ENCODE measurements around the gene MAPKAPK3.
A peak's percentile ranks its signal among the peaks of the same experiment; 100 is the strongest.

The MAPKAPK3 gene

DNA sequence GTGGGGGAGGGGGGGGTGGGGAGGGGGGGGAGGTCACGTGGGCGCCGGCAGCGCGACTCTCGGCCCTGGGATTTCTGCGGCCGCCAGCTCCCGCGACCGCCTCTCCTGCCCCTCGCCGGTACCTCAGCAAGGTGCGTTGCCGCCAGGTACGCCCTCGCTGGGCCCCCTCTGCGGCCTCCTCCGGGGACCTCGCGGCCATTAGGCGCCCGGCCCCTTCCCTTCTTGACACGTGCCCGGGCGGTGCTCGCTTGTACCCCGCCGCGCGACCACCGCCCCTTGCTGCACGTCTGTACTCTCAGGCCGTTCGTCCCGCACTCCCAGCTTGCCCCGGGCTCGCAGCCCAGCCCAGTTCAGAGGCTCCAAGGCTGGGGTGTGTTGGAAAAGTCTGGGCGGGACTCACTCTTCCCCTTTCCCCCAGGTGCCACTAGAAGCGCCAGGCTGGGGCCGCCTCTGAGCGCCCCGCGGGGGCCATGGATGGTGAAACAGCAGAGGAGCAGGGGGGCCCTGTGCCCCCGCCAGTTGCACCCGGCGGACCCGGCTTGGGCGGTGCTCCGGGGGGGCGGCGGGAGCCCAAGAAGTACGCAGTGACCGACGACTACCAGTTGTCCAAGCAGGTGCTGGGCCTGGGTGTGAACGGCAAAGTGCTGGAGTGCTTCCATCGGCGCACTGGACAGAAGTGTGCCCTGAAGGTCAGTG lies at the start of gene MAPKAPK3:
TSS of gene MAPKAPK3 (plus strand) at position 56 of the 696 bp plus-strand sequence. CDS start at position 471, 415 bp downstream.
- no peak for DNase-seq (ENCODE audit: extremely low read depth in 1 of 2, low read depth in 1 of 2)

GRCh38 chr3:50567386-50568167 lies 49.4 kb upstream of the MAPKAPK3 start, which contains the start of gene C3orf18:
Gene C3orf18 (minus strand): TSS chr3:50567747. CDS start chr3:50565699, 2,048 bp downstream.
- peak; percentile 84 to 90 for DNase-seq (ENCODE audit: extremely low read depth in 1 of 2, low read depth in 1 of 2)

GRCh38 chr3:50568947-50569749 lies 47.8 kb upstream of the MAPKAPK3 start, which contains the start of gene HEMK1:
Gene HEMK1 (plus strand): TSS chr3:50569522. CDS start chr3:50571105, 1,583 bp downstream.
- peak; percentile 83 to 90 for DNase-seq (ENCODE audit: extremely low read depth in 1 of 2, low read depth in 1 of 2)

GRCh38 chr3:50570508-50571279 lies 46.3 kb upstream of the MAPKAPK3 start:
- no peak for DNase-seq (ENCODE audit: extremely low read depth in 1 of 2, low read depth in 1 of 2)

GRCh38 chr3:50571486-50571885 lies 45.5 kb upstream of the MAPKAPK3 start:
- DNase-seq (ENCODE audit: extremely low read depth in 1 of 2, low read depth in 1 of 2), result no peak

DNA sequence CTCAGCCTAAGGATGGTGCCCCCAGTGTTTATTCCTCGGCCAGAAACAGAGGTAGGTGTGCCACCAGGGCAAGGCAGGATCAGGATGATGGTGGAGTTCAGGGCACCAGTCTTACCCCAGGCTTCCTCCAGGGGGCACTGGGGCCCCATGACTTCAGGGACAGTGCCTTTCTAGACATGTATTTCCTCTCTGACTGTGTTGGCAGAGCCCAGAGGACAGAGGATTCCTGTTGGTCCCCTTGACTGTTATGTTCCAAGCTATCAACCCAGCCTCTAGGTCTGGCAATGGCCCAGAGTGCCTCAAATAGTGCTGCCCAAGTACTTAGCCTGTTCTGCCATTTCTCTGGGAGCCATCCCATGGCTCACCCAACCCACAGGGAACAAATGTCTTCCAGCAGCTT lies 44.8 kb upstream of the MAPKAPK3 start:
- peak; percentile 45 to 64 for DNase-seq (ENCODE audit: extremely low read depth in 1 of 2, low read depth in 1 of 2)

- no peak for DNase-seq (ENCODE audit: extremely low read depth in 1 of 2, low read depth in 1 of 2)
These were observed 44.1 kb upstream of the MAPKAPK3 start for GRCh38 chr3:50572801-50573371.

DNA sequence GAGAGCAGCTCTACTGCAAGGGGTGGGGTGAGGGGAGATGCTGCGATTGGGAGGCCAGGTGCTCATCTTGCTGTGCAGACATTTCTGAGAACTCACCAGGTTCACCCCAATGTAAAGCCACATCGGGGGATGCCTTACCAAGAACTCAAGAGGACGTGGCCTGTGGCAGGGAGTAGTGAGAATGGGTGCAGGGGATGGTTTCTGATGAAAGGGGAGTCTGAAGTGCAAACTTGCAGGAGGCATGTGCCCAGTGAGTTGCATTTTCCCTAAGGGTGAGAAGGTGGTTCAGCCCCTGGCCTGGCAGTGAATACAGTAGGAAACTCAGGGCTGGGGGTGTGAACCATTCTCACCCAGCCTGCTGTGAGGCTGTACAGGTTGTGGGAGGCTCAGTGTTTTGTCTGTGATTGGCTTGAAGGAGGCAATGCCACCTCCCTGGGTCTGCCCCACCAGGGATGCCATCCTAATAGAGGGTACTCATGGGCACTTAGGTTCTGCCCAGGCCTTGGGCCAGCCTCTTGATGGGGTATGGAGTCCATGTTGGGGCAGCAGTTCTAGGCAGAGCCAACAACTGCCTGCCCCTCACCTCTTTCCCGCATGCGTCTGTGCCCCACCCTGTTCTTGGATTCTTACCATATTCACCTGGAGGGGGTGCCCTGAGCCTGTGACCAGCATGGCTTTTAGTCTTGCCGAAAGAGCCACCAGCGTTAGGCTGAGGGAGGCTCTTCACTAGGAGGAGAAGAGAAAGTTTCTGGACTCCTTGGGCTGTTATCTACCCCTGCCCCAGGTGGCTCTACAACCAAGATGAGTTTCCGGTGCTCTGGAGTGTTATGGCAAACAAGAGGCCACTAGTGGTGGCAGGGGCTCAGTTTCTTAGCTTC lies 43.1 kb upstream of the MAPKAPK3 start:
- peak in 1 of 2 donors; percentile 35 for DNase-seq (ENCODE audit: extremely low read depth in 1 of 2, low read depth in 1 of 2)

GRCh38 chr3:50574444-50574831 lies 42.5 kb upstream of the MAPKAPK3 start:
- DNase-seq (ENCODE audit: extremely low read depth in 1 of 2, low read depth in 1 of 2), result no peak

GRCh38 chr3:50575372-50575771 lies 41.6 kb upstream of the MAPKAPK3 start:
- no peak for DNase-seq (ENCODE audit: extremely low read depth in 1 of 2, low read depth in 1 of 2)

GRCh38 chr3:50577348-50577747 lies 39.6 kb upstream of the MAPKAPK3 start:
- no peak for DNase-seq (ENCODE audit: extremely low read depth in 1 of 2, low read depth in 1 of 2)

DNA sequence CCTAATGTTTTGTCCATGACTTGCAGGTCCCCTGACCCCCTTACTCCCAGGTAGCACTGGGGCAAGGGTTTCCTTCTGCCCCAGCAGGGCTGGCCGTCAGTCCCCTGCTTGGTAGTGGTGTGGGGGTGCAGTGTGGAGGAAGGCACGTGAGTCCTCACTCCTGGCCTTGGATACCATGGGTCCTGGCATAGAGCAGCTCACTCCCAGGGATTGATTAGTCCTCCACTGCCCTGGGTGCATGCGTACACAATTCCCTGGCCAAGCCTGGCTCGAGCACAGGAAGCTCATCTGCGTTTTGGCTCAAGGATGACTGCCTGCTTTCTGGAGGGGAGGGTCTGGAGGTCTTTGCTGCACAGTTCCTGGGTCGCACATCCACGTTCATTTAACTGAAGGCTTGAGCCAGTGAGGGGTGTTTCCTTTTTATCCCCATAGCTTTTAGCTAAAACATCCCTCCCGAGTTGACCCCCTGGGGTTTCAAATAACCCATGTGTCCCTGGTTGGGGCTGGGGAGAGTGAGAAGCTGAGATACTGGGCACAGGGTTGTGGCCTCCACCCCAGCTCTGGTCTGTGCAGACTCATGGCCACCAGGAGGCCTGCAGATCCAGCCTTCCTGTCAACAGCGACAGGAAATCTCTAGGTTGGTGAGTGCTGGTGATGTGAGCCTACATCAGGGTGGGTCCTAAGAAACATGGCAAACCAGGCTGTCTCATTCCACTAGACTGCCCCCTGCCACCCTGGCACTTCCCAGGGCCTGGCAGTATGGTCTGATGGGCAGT lies 36.1 kb upstream of the MAPKAPK3 start:
- DNase-seq (ENCODE audit: extremely low read depth in 1 of 2, low read depth in 1 of 2), result no peak

DNA sequence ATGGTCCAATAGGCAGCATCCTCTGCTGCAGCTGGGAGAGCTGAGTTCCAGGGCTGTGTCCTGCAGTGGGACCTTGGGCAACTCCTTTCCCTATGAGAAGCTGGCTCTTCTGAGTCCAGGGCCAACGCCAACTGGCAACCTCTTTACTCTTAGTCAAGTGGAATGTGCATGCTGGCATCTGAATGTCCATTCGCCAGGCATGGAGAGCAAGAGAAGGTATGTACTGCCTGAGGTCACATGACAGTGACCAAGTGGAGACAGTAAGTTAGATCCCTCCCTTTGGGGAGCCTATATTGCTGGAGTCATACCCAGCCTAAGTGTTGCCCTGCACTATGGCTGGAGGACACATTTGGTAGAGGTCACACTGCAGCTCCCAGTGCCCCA lies 35.5 kb upstream of the MAPKAPK3 start:
- DNase-seq (ENCODE audit: extremely low read depth in 1 of 2, low read depth in 1 of 2), result no peak

GRCh38 chr3:50582083-50582482 lies 34.9 kb upstream of the MAPKAPK3 start:
- DNase-seq (ENCODE audit: extremely low read depth in 1 of 2, low read depth in 1 of 2), result no peak

GRCh38 chr3:50583897-50584296 lies 33.1 kb upstream of the MAPKAPK3 start:
- DNase-seq (ENCODE audit: extremely low read depth in 1 of 2, low read depth in 1 of 2), result no peak

- DNase-seq (ENCODE audit: extremely low read depth in 1 of 2, low read depth in 1 of 2), result no peak
These were observed 32.6 kb upstream of the MAPKAPK3 start for GRCh38 chr3:50584391-50584790.

- no peak for DNase-seq (ENCODE audit: extremely low read depth in 1 of 2, low read depth in 1 of 2)
These were observed 30.8 kb upstream of the MAPKAPK3 start for GRCh38 chr3:50585919-50586762.

DNA sequence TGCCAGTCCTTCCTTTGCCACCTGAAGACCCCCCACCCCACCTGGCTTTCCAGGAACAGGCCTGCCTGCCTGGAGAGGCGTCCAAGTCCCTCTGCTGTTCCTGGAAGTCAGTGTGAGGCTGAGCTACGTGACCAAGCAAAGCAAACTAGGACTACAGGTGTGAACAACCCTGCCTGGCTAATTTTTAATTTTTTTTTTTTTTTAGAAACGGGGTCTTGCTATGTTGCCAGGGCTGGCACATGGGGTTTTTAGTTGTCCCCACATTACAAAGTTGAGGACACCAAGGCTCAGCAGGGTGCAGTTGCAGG lies 30.2 kb upstream of the MAPKAPK3 start:
- no peak for DNase-seq (ENCODE audit: extremely low read depth in 1 of 2, low read depth in 1 of 2)

Data from activated CD8-positive, alpha-beta memory T cell treated with anti-CD3 and anti-CD28 coated beads for 1 hour (primary cell).